ENCODE data around the gene AZI2.
A peak's percentile ranks its signal among the peaks of the same experiment; 100 is the strongest.

DNA sequence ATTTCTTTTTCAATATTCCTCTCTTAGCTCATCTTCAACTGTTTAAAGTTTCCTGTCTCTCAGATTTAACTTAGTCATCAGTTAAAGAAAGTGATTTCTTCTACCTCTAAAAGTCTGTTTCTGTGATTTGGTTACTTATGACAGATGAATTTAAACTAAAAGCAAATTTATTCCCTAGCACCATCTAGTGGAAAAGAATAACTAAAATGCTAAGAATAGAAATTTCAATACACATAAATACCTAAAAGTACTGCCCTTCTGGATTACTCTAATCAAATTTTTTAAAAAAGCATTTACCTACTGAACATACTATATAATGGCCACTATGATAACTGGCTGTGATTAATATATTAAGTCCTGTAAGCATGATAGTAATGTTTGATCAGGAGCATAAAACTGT lies 14.1 kb downstream of the AZI2 start:
- TF ChIP-seq, protein P1, sequence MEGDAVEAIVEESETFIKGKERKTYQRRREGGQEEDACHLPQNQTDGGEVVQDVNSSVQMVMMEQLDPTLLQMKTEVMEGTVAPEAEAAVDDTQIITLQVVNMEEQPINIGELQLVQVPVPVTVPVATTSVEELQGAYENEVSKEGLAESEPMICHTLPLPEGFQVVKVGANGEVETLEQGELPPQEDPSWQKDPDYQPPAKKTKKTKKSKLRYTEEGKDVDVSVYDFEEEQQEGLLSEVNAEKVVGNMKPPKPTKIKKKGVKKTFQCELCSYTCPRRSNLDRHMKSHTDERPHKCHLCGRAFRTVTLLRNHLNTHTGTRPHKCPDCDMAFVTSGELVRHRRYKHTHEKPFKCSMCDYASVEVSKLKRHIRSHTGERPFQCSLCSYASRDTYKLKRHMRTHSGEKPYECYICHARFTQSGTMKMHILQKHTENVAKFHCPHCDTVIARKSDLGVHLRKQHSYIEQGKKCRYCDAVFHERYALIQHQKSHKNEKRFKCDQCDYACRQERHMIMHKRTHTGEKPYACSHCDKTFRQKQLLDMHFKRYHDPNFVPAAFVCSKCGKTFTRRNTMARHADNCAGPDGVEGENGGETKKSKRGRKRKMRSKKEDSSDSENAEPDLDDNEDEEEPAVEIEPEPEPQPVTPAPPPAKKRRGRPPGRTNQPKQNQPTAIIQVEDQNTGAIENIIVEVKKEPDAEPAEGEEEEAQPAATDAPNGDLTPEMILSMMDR (conservative IDR thresholded peaks at IDR 0.05), result peak; percentile 39
- TF ChIP-seq ZFX (IDR thresholded peaks at IDR 0.05), result no peak
